HG02678 (cell line): Measurements from ENCODE around the gene TSGA10.
"Not testable (repeated sequence)": the region's sequence is repeated elsewhere in the genome, so short reads cannot be mapped to it uniquely, and the experiment has no call there.

Source experiments
- ATAC-seq: cut with Tn5 transposase; IDR thresholded peaks from one replicate; pipeline ENCODE4 v1.9.1; 2021; ENCODE audit warnings: mild to moderate bottlenecking, moderate library complexity; ENCODE audit not compliant: unreplicated experiment

The TSGA10 gene

GRCh38 chr2:99154643-99155536 lies at the start of gene TSGA10, which contains the start of gene LIPT1:
TSS of gene TSGA10 (minus strand) at chr2:99154942. CDS start at chr2:99109439, 45,503 bp downstream.
TSS of gene LIPT1 (plus strand) at chr2:99154967. CDS start at chr2:99161958, 6,991 bp downstream.
- ATAC-seq = peak; percentile 96

- ATAC-seq = no peak
Measured at GRCh38 chr2:99201959-99202678, 47.4 kb upstream of the TSGA10 start.

DNA sequence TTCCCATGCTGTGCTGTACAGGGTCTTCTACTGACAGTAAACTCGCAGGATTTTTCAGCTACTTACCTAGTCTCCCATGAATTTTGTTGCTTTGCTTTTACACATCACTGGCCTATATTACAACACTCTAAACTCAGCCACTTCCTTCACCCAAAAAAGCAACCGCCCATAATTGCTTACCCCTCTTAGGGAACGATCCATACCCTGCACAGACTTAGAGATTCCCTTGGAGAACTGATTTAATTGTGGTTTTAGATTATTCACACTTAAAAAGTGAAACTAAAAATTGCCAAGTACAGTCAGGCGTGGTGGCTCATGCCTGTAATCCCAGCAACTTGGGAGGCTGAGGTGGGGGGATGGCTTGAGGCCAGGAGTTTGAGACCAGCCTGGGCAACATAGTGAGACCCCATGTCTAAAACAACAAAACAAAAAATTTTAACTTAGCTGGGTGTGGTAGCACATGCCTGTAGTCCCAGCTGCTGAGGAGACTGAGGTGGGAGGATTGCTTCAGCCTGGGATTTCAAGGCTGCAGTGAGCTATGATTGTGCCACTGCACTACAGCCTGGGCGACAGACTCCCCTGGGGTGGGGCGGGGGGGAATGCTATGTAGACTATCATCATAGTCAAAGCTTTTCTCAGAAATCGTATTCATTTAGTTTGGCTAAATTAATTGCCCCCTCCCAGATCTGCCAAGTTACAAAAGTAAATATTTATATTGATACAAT lies 45.5 kb upstream of the TSGA10 start:
- ATAC-seq = no peak

DNA sequence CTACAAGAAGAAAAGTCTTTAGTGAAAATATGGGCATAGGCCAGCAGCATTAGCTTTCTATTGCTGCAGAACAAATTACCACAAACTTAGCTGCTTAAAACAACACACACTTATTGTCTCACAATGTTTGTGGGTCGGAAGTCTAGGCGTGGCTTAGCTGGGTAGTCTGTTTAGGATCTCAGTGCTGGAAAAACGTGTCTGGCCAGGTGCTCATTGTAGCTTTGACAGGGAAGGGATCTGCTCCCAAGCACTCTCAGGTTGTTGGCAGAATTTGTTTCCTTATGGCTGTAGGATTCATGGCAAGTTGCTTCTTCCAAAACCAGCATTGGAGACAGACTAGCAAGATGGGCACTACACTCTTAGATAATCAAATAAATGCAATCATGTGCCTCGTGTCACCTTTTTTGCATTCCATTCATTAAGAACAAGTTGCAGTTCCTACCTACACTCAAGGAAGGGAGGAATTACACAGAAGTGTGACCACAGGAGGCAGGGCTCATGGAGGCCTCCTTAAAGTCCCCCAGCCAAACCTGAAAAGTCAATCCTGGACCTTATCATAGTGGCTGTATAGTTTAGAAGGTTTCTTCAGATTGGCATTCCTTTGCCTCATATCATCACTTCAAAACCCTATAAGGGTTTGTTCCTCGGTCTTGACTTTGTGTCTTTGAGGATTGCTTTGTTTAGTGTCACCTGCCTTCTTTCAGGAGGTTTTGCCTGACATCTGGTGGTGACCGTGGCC lies 43.5 kb upstream of the TSGA10 start:
- no peak for ATAC-seq

GRCh38 chr2:99192364-99192763 lies 37.6 kb upstream of the TSGA10 start:
- not testable (repeated sequence) for ATAC-seq

GRCh38 chr2:99190548-99190947 lies 35.8 kb upstream of the TSGA10 start:
- no peak for ATAC-seq

GRCh38 chr2:99188357-99188756 lies 33.6 kb upstream of the TSGA10 start:
- ATAC-seq = no peak

DNA sequence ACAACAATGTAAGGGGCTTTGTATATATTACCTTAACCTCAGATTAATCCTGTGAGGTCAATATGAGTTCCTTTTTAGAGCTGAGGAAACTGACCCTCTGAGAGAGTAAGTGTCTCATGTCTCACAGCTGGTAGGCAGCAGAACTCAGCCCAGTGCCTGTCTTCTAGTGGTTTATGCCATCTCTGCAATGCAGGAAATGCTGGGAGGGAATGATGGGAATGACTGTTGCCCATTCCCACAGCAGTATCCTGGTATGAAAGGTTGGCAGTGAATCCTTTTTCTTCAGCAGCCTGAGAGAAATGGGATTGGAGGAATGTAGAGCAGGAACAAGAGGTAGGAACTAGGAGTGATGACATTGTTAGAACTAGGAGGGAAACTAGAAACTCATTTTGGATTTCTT lies 32.3 kb upstream of the TSGA10 start:
- ATAC-seq = no peak

DNA sequence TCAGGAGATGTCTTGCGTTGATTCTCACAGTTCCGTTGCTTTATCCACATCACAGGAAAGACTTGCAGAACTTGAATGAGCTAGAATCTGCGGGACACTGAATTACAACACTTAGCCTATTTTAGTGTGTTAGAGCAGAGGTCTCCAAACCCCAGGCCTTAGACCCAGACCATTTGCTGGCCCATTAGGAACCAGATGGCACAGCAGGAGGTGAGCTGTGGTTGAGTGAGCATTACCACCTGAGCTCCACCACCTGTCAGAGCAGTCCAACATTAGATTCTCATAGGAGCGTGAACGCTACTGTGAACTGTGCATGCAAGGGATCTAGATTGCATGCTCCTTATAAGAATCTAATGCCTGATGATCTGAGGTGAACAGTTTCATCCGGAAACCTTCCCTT lies 30.1 kb upstream of the TSGA10 start:
- ATAC-seq = no peak

GRCh38 chr2:99183025-99183424 lies 28.3 kb upstream of the TSGA10 start:
- ATAC-seq = no peak

DNA sequence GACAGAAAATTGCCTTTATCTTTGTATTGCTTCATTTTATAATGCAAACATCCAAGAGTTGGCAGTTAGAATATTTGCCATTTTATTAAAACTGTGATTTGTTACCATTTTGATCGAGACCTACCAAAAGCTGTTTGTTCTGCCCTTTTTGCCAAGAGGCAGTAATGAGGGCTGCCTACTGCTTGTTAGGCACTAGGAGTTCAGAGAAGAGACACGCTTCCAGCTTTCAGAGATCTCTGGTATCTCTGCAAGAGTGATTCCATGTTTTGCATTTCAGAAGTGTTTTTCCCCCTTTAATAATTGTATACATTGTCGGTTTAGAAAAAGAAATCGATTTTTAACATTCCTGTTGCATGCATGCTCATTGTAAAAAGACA lies 26.9 kb upstream of the TSGA10 start:
- ATAC-seq = no peak

DNA sequence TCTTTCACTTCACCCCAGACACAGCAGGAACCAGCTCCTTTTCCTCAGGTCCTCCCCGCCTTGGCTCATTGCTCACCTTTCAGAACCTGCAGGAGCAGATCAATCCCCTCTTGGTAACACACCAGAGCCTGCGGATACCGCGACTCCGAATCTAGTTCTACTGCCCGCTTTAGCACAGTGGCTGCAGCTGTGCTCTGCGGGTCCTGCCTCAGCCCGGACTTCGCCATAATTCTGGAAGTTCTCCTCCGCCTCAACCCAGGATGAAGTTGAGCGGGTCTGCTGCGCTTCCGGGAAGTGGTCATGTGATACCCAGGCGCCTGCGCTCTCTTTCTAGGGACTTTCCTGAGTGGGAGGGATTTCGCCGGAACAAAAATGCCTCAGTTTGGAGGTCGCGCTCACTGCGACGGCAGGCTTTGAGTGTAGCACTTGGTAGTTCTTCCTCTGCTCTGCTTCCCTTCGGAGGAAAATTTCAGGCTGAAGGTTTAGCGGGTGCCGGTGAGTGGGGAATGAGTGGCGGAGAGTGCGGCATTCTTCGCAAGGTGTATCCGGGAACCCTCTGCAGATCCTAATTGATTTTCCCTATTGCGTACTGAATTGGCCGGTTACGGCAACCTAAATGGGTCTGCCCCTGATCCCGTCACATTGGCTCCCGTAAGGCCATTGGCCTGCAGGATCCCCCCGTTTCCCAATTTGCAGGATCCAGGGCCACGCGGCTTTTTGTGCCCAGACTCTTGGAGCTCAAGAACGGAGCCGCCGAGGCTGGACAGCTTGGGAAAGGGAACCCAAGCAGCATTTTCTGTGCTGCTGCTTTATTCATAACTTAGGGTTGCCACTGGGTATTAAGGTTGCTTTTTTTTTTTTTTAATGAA lies 26.2 kb upstream of the TSGA10 start, which contains the start of the genes MITD1 and MRPL30:
TSS of gene MITD1 (minus strand) at position 304 of the 869 bp plus-strand sequence. CDS start at position 227, 77 bp downstream.
TSS of gene MRPL30 (plus strand) at position 430 of the 869 bp plus-strand sequence. CDS start 5,020 bp downstream, outside the sequence.
- peak; percentile 93 for ATAC-seq

DNA sequence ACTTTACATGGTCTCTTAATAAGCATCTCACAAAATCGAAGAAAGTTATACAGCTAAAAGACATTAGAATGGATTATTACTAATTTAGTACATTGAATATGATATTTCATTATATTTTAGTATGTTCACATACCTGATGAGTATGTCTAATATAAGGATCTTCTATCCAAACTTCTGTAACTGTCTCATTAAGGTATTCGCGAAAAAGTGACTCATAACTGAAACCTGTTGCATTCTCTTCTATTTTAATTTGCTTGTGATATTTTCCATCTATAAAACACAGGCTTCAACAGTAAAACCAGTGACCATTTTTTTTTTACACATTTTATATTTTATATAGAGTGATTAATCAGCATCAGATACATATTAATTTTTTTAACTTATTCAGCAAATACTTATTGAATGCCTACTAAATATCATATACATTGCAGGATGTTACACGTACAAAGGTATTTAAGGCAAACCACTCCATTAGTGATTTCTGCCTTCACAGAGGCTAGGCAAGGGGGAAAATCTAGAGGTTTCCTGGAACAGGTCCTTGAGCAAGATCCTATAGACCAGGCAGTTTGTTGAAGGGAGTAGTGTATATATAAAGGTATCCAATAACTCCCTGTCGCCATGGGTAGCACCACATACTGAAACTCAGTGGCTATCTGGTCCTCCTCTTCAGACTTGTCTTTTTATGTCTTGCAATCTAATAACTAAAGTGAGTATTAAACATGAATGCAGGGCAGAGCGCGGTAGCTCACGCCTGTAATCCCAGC lies 16.8 kb upstream of the TSGA10 start:
- ATAC-seq = no peak

- ATAC-seq = no peak
Measured at GRCh38 chr2:99169534-99169933, 14.8 kb upstream of the TSGA10 start.

GRCh38 chr2:99166218-99166617 lies 11.5 kb upstream of the TSGA10 start:
- ATAC-seq = no peak

DNA sequence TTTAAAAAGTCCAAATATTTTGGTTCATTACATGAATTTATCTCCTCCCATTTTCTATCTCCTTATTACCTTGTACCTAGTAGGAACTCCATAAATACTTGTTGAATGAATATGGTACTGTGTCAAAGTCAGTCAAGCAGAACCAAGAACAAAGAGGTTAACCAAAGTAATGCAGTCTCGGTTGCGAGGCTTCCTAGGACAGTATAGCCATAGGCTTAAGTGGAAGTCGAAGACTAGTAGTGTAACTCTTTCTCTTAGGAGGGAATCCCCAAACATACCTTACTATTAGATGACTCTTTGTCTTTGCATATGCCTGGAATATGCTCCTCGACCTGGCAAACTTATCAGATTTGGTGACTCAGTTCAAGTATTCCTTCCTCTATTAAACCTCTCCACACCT lies 4.9 kb upstream of the TSGA10 start:
- ATAC-seq = no peak

DNA sequence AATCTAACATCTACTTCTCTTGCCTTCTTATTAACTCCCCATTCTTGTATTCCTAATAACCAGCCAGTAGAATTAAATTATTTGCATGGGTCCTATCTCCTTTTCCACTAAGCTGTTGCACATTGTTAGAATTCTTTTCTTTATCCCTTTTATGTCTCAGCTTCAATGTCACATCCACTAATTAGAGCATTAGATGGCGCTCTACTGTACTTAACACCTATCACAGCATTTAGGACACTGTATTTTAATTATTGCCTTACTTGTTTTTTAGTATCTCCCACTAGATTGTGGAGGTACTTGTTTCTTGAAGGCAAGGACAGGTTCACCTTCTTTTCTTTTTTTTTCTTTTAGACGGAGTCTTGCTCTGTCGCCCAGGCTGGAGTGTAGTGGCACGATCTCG lies 3.9 kb upstream of the TSGA10 start:
- ATAC-seq = no peak

- ATAC-seq = no peak
Measured at GRCh38 chr2:99156891-99157290, 2.1 kb upstream of the TSGA10 start.
